ENCODE results near the gene OR7C1. TPM values are rescaled to one million over a fixed set of nuclear protein-coding genes. Genes with fewer than 3 reads are reported as not detected.
"Not testable (repeated sequence)": the region's sequence is repeated elsewhere in the genome, so short reads cannot be mapped to it uniquely, and the experiment has no call there.

Gene OR7C1
- total and polyA plus RNA-seq, 11 donors: 0.02 to 0.28 (median 0.17) TPM; not detected in 8

GRCh38 chr19:14798760-14799159 is 36.2 kb downstream of the OR7C1 start:
- H3K27ac ChIP-seq: no peak overlapping the region
- peaks cover 0 to 12% (median 0%) of the 10 kb centered on the region in 12 donors for H3K4me1 ChIP-seq
- TF ChIP-seq POLR2A (IDR thresholded peaks at IDR 0.05) (no peak), CTCF (IDR thresholded peaks at IDR 0.05) (no peak)
- no peaks in the 10 kb centered on the region for H3K36me3 ChIP-seq
- H3K9me3 ChIP-seq: no peaks in the 10 kb centered on the region
- no peak overlapping the region for H3K4me3 ChIP-seq
- no peak for ATAC-seq
- WGBS, 4 donors: 60 to 66% (median 63%) methylated on average over 5 of the region's 5 CpGs
- intact Hi-C loops (cut with DNase I): no loop called here
- peaks cover 0 to 8% (median 0%) of the 10 kb centered on the region in 9 donors for H3K27me3 ChIP-seq
- DNase-seq: no peak

GRCh38 chr19:14796021-14796420 is 39.0 kb downstream of the OR7C1 start:
- TF ChIP-seq POLR2A (IDR thresholded peaks at IDR 0.05) (no peak), CTCF (IDR thresholded peaks at IDR 0.05) (no peak)
- ATAC-seq: no peak
- no peak for DNase-seq

GRCh38 chr19:14795078-14795721 is 39.8 kb downstream of the OR7C1 start:
- intact Hi-C loops (cut with DNase I): no loop called here
- WGBS, 4 donors: 82 to 84% (median 84%) methylated on average over 5 of the region's 5 CpGs
- Histone ChIP-seq H3K4me3 (no peak overlapping the region), H3K9me3 (peaks cover 0 to 4% (median 0%) of the 10 kb centered on the region in 12 donors), H3K4me1 (peaks cover 0 to 12% (median 0%) of the 10 kb centered on the region in 12 donors), H3K36me3 (no peaks in the 10 kb centered on the region), H3K27ac (no peak overlapping the region), H3K27me3 (peaks cover 0 to 8% (median 0%) of the 10 kb centered on the region in 9 donors)
- DNase-seq (no peak), ATAC-seq (no peak)
- TF ChIP-seq POLR2A (IDR thresholded peaks at IDR 0.05) (no peak), CTCF (IDR thresholded peaks at IDR 0.05) (no peak)

More at GRCh38 chr19:14796021-14796420, 39.0 kb downstream of the OR7C1 start:
- no peak overlapping the region for H3K4me3 ChIP-seq
- H3K4me1 ChIP-seq: peaks cover 0 to 12% (median 0%) of the 10 kb centered on the region in 12 donors
- WGBS, 4 donors: 89 to 94% (median 90%) methylated on average over 10 to 11 of the region's 11 CpGs
- intact Hi-C loops (cut with DNase I): no loop called here
- H3K27ac ChIP-seq: no peak overlapping the region
- peaks cover 0 to 4% (median 0%) of the 10 kb centered on the region in 12 donors for H3K9me3 ChIP-seq
- peaks cover 0 to 8% (median 0%) of the 10 kb centered on the region in 9 donors for H3K27me3 ChIP-seq
- H3K36me3 ChIP-seq: no peaks in the 10 kb centered on the region

GRCh38 chr19:14792250-14792649 is 42.7 kb downstream of the OR7C1 start:
- ATAC-seq, H3K27me3 ChIP-seq, DNase-seq, H3K27ac ChIP-seq, H3K4me3 ChIP-seq, H3K36me3 ChIP-seq, H3K9me3 ChIP-seq: not testable (repeated sequence)
- WGBS, 4 donors: 75 to 83% (median 80%) methylated on average over 6 of the region's 6 CpGs
- H3K4me1 ChIP-seq: peaks cover 0 to 15% (median 0%) of the 10 kb centered on the region in 12 donors
- intact Hi-C loops (cut with DNase I): loop anchor here in 1 of 10 donors (5.0 kb wide), 1 partner anchor 95 kb away; the partner anchor contains the start of gene OR7A17

All from heart left ventricle (tissue), 16 donors.